ENCODE data around the gene CCDC3.

Gene CCDC3

DNA sequence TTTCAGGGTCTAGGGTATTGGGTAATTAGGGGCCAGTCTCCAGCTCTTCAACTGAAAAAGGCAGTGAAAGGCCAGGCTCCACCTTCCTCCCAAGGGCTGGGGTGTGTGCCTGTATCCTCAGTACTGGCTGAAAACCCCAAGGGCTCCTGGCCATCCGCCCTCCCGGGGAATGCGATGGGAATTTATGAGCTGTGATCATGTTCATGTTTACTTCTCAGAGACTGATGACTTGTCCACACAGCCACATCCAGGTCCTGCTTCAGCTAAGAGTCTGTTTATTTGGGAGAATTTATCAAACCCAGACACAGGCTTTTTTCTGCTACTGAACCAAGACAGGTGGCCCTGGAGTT is 91.7 kb downstream of the CCDC3 start:
- H3K27me3 ChIP-seq (ENCODE audit: control insufficient read depth in 1 of 2, insufficient read depth in 2 of 2, low read length in 2 of 2), result no peaks in the 10 kb centered on the region
- H3K9ac ChIP-seq (ENCODE audit: low read length in 2 of 2), result no peak overlapping the region
- H3K9me3 ChIP-seq (ENCODE audit: control insufficient read depth in 2 of 2, low read length in 2 of 2), result no peaks in the 10 kb centered on the region
- H3K27ac ChIP-seq (ENCODE audit: low read length), result no peak overlapping the region
- no peak overlapping the region for H3K4me3 ChIP-seq (ENCODE audit: low read length in 2 of 2)
- no peaks in the 10 kb centered on the region for H3K36me3 ChIP-seq (ENCODE audit: control insufficient read depth in 2 of 2, insufficient read depth in 2 of 2, low read length in 2 of 2)
- peaks cover 2% of the 10 kb centered on the region for H3K4me1 ChIP-seq (ENCODE audit: control insufficient read depth, insufficient read depth, low read length)

DNA sequence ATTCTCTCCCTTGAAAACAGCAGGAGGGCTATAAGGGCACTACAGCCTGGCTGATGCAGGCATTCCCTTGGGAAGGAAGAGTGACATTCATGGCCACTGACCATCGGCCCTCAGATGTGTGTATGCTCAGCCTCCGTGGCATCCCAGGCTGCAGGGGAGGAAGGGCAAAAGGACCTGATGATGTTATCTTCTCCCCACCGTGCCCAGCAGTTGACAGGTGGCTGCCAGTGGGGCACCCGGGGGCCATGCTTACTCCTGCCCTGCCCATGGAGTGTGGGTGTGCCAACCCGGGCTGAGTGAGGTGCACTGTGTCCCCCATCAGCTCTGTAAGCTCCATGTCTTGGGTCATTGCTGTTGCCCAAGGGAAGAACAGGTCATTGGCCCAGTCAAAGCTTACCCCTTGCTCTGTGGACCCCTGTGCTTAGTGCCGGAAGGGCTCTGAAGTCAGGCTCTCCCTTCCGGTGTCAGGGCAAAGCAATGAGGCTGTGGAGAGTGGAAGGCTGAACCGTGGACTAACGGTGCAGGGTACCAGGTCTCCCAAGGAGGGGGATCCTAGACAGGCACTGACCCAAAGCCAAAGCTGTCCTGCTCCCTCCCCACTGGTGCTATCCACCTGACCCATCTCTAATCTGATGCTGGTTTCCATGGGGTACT is 92.2 kb downstream of the CCDC3 start:
- Histone ChIP-seq H3K9me3 (ENCODE audit: control insufficient read depth in 2 of 2, low read length in 2 of 2) (no peaks in the 10 kb centered on the region), H3K4me3 (ENCODE audit: low read length in 2 of 2) (no peak overlapping the region), H3K36me3 (ENCODE audit: control insufficient read depth in 2 of 2, insufficient read depth in 2 of 2, low read length in 2 of 2) (no peaks in the 10 kb centered on the region), H3K4me1 (ENCODE audit: control insufficient read depth, insufficient read depth, low read length) (peaks cover 2% of the 10 kb centered on the region), H3K27ac (ENCODE audit: low read length) (no peak overlapping the region), H3K27me3 (ENCODE audit: control insufficient read depth in 1 of 2, insufficient read depth in 2 of 2, low read length in 2 of 2) (no peaks in the 10 kb centered on the region), H3K9ac (ENCODE audit: low read length in 2 of 2) (no peak overlapping the region)

DNA sequence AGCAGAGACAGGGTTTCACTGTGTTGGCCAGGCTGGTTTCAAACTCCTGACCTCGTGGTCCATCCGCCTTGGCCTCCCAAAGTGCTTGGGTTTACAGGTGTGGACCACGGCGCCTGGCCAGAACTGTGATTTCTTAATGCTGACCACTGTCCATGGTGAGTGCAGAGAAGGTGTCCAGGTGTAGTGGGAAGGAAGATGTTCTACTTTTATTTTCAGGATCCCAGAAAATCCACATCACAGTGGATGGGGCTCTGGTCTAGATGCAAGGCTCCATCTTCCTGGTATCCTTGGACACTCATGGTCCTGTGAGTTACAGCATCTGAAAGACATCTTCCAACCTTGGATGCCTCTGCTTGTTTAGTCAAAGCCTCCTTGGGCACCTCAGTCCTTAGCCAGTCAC is 92.7 kb downstream of the CCDC3 start:
- H3K4me1 ChIP-seq (ENCODE audit: control insufficient read depth, insufficient read depth, low read length), result peaks cover 2% of the 10 kb centered on the region

DNA sequence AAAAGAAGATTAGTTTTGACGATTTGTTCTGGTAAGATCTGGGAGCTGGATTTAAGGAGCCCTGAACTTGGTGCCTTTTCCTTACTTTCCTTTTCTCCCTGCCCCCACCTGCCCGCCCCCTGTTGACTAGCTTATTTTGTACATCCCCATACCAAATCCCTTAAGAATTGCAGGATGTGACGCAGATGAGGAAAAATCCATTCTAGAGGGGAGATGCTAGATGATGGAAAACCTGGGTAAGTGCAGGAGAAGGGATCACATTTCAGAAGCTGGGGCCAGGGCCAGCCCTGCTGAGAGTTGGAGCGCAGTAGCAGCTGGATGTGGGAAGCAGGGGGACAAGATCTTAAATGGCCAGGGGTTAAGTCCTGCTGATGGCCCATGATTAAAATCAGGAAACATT is 93.9 kb downstream of the CCDC3 start:
- Histone ChIP-seq H3K27me3 (ENCODE audit: control insufficient read depth in 1 of 2, insufficient read depth in 2 of 2, low read length in 2 of 2) (no peaks in the 10 kb centered on the region), H3K27ac (ENCODE audit: low read length) (no peak overlapping the region), H3K9ac (ENCODE audit: low read length in 2 of 2) (no peak overlapping the region), H3K4me1 (ENCODE audit: control insufficient read depth, insufficient read depth, low read length) (peaks cover 5% of the 10 kb centered on the region), H3K4me3 (ENCODE audit: low read length in 2 of 2) (no peak overlapping the region), H3K36me3 (ENCODE audit: control insufficient read depth in 2 of 2, insufficient read depth in 2 of 2, low read length in 2 of 2) (no peaks in the 10 kb centered on the region), H3K9me3 (ENCODE audit: control insufficient read depth in 2 of 2, low read length in 2 of 2) (no peaks in the 10 kb centered on the region)

More for the DNA sequence above, 92.7 kb downstream of the CCDC3 start:
- H3K36me3 ChIP-seq (ENCODE audit: control insufficient read depth in 2 of 2, insufficient read depth in 2 of 2, low read length in 2 of 2), result no peaks in the 10 kb centered on the region
- H3K4me3 ChIP-seq (ENCODE audit: low read length in 2 of 2), result no peak overlapping the region
- no peak overlapping the region for H3K27ac ChIP-seq (ENCODE audit: low read length)
- no peak overlapping the region for H3K9ac ChIP-seq (ENCODE audit: low read length in 2 of 2)
- no peaks in the 10 kb centered on the region for H3K9me3 ChIP-seq (ENCODE audit: control insufficient read depth in 2 of 2, low read length in 2 of 2)
- no peaks in the 10 kb centered on the region for H3K27me3 ChIP-seq (ENCODE audit: control insufficient read depth in 1 of 2, insufficient read depth in 2 of 2, low read length in 2 of 2)

DNA sequence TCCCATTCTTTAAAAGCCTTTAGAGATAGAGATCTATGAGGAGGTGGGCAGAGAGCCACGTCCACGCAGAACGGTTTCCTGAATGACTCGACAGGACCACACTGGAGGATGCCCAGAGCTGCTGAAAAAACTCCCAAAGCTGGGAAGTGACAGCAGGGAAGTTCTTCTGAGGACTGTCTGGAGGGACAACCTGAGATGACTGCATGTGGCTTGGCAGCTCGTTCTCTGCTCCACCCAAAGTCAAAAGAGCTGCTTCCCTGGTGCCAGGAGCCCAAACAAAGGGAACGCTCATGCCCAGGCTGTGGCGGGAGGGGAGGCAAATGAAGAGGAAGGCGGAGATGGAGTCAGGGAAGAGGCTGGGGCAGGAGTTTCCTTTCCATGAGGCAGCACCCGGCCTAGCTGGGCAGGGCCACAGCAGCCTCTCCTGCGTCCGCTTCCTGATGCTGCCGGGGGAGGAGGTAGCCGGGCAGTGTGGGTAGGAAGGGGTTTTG is 95.4 kb downstream of the CCDC3 start:
- Histone ChIP-seq H3K27ac (ENCODE audit: low read length) (no peak overlapping the region), H3K4me3 (ENCODE audit: low read length in 2 of 2) (no peak overlapping the region), H3K27me3 (ENCODE audit: control insufficient read depth in 1 of 2, insufficient read depth in 2 of 2, low read length in 2 of 2) (no peaks in the 10 kb centered on the region), H3K9ac (ENCODE audit: low read length in 2 of 2) (no peak overlapping the region), H3K9me3 (ENCODE audit: control insufficient read depth in 2 of 2, low read length in 2 of 2) (no peaks in the 10 kb centered on the region), H3K36me3 (ENCODE audit: control insufficient read depth in 2 of 2, insufficient read depth in 2 of 2, low read length in 2 of 2) (no peaks in the 10 kb centered on the region), H3K4me1 (ENCODE audit: control insufficient read depth, insufficient read depth, low read length) (peaks cover 5% of the 10 kb centered on the region)

DNA sequence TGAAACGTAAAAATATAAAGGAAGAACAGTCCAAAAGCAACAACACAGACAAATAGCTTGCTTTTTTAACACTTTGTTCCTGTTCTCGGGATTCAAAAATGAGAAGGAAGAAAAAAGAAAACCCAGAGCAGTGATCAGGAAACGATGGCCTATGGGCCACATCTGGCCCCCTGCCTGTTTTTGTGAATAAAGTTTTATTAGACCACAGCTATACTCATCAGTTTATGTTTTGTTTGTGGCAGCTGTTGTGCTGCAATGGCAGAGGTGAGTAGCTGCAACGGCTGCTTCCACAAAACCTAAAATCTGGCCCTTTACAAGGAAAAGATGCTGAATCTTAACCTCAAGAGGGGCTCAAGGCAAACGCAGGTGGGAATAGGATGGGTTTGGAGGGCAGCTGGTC is 96.4 kb downstream of the CCDC3 start:
- Histone ChIP-seq H3K27me3 (ENCODE audit: control insufficient read depth in 1 of 2, insufficient read depth in 2 of 2, low read length in 2 of 2) (no peaks in the 10 kb centered on the region), H3K27ac (ENCODE audit: low read length) (no peak overlapping the region), H3K9me3 (ENCODE audit: control insufficient read depth in 2 of 2, low read length in 2 of 2) (no peaks in the 10 kb centered on the region), H3K4me3 (ENCODE audit: low read length in 2 of 2) (no peak overlapping the region), H3K9ac (ENCODE audit: low read length in 2 of 2) (no peak overlapping the region), H3K36me3 (ENCODE audit: control insufficient read depth in 2 of 2, insufficient read depth in 2 of 2, low read length in 2 of 2) (no peaks in the 10 kb centered on the region), H3K4me1 (ENCODE audit: control insufficient read depth, insufficient read depth, low read length) (peaks cover 5% of the 10 kb centered on the region)

DNA sequence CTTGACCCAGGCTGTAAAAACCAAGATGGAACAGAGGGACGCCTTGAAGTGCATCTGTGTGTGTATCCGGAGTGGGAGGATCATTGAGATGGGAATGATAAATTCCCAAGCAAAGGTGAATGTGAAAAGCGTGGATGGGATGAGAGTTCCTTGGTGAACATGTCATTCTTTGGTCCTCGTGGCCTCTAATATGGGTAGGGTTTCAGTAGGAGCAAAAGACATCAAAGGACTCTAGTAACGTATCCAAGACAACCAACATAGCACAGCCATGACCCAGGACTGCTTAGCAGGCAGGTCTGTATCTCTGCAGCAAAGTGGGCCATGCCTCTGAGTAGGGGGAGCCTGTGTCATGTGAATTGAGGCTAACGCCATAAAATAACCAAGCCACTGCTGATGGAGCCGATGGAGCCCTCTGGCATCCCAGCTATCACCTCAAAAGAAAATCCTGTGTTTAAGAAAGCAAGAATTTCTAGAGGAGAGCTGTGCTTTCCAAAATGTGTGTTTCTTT is 98.6 kb downstream of the CCDC3 start:
- Histone ChIP-seq H3K9ac (ENCODE audit: low read length in 2 of 2) (no peak overlapping the region), H3K4me3 (ENCODE audit: low read length in 2 of 2) (no peak overlapping the region), H3K27ac (ENCODE audit: low read length) (no peak overlapping the region), H3K27me3 (ENCODE audit: control insufficient read depth in 1 of 2, insufficient read depth in 2 of 2, low read length in 2 of 2) (no peaks in the 10 kb centered on the region), H3K4me1 (ENCODE audit: control insufficient read depth, insufficient read depth, low read length) (peaks cover 5% of the 10 kb centered on the region), H3K9me3 (ENCODE audit: control insufficient read depth in 2 of 2, low read length in 2 of 2) (no peaks in the 10 kb centered on the region), H3K36me3 (ENCODE audit: control insufficient read depth in 2 of 2, insufficient read depth in 2 of 2, low read length in 2 of 2) (no peaks in the 10 kb centered on the region)

DNA sequence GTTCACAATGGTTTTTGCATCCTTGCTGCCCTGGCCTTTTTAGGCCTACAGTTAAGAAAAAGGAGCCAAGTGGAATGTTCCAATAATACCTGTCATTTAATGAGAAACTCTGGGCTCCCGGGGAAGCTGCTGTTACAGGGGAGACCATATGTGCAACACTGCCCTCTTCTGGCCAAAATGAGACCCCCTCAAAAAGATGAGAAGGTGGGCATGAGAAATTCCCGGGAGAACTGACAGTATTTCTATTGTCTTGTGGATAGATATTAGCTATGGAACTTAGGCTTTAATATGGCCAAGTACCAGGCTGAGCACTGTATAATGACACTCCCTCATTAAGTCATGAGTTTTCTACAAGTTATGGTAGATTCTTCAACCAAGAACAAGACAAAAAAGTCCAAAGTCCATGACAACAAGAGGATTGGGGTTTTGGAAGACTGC is 99.4 kb downstream of the CCDC3 start:
- H3K9ac ChIP-seq (ENCODE audit: low read length in 2 of 2), result no peak overlapping the region
- no peaks in the 10 kb centered on the region for H3K27me3 ChIP-seq (ENCODE audit: control insufficient read depth in 1 of 2, insufficient read depth in 2 of 2, low read length in 2 of 2)
- H3K36me3 ChIP-seq (ENCODE audit: control insufficient read depth in 2 of 2, insufficient read depth in 2 of 2, low read length in 2 of 2), result no peaks in the 10 kb centered on the region
- no peak overlapping the region for H3K4me3 ChIP-seq (ENCODE audit: low read length in 2 of 2)
- H3K27ac ChIP-seq (ENCODE audit: low read length), result no peak overlapping the region
- H3K4me1 ChIP-seq (ENCODE audit: control insufficient read depth, insufficient read depth, low read length), result peaks cover 5% of the 10 kb centered on the region
- H3K9me3 ChIP-seq (ENCODE audit: control insufficient read depth in 2 of 2, low read length in 2 of 2), result no peaks in the 10 kb centered on the region

DNA sequence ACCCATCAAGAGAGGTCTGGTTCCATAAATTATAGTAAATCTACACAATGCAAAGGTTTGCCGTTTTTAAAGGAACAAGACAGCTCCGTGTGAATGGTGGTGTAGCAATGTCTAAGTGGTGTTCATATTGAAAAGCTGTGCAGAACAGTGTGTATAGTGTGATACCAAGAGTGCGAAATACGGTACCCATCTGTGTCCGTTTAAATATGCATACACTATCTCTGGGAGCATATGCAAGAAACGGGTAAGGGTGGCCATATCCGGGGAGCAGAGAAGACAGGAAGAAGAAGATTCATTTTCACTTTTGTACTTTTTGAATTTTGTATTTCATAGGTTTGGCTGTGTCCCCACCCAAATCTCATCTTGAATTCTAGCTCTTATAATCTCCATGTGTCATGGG is 102.0 kb downstream of the CCDC3 start:
- Histone ChIP-seq H3K9ac (ENCODE audit: low read length in 2 of 2) (no peak overlapping the region), H3K4me1 (ENCODE audit: control insufficient read depth, insufficient read depth, low read length) (peaks cover 2% of the 10 kb centered on the region), H3K36me3 (ENCODE audit: control insufficient read depth in 2 of 2, insufficient read depth in 2 of 2, low read length in 2 of 2) (no peaks in the 10 kb centered on the region), H3K4me3 (ENCODE audit: low read length in 2 of 2) (no peak overlapping the region), H3K9me3 (ENCODE audit: control insufficient read depth in 2 of 2, low read length in 2 of 2) (peaks cover 0 to 2% of the 10 kb centered on the region in 2 donors), H3K27me3 (ENCODE audit: control insufficient read depth in 1 of 2, insufficient read depth in 2 of 2, low read length in 2 of 2) (no peaks in the 10 kb centered on the region), H3K27ac (ENCODE audit: low read length) (no peak overlapping the region)

DNA sequence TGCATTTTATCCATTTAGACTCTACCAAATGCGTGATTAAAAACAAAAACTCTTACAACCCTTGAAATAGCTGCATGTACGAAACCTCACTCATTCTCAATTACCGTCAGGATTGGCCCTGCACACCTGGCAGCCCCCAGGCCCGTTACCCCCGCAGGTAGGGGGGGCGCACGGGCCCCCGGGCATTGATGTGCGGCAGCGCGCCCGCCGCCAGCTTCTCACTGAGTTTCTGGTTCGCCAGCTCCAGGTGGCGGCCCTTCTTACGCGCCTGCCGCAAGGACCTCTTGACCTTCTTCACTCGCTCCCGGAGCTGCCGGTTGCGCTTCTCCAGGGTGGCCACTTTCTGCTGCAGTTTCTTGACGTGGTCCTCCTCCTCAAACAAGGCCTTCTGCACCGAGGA is 103.2 kb downstream of the CCDC3 start:
- Histone ChIP-seq H3K27me3 (ENCODE audit: control insufficient read depth in 1 of 2, insufficient read depth in 2 of 2, low read length in 2 of 2) (no peaks in the 10 kb centered on the region), H3K4me3 (ENCODE audit: low read length in 2 of 2) (no peak overlapping the region), H3K36me3 (ENCODE audit: control insufficient read depth in 2 of 2, insufficient read depth in 2 of 2, low read length in 2 of 2) (no peaks in the 10 kb centered on the region), H3K27ac (ENCODE audit: low read length) (no peak overlapping the region), H3K9ac (ENCODE audit: low read length in 2 of 2) (no peak overlapping the region), H3K9me3 (ENCODE audit: control insufficient read depth in 2 of 2, low read length in 2 of 2) (peaks cover 0 to 5% of the 10 kb centered on the region in 2 donors), H3K4me1 (ENCODE audit: control insufficient read depth, insufficient read depth, low read length) (peaks cover under 1% of the 10 kb centered on the region)

DNA sequence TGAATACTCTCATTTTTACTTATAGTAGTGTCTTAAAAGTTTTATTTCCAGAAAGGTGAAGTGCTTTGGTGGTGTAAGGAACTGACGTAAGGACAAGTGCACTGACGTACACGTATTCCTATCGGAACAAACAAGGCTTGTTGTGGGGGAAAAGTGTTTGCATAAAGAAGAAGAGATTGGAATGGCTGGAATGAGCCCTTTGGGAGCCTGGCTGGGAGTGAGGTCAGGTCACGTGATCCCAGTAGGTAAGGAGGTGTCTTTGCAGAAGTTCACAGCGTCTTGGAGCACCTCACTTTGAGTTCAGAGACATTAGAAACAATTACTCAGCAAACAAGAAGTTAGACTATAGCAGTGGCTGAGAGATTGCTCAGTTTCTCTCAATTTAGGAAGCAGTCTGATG is 104.2 kb downstream of the CCDC3 start:
- Histone ChIP-seq H3K9me3 (ENCODE audit: control insufficient read depth in 2 of 2, low read length in 2 of 2) (peaks cover 0 to 5% of the 10 kb centered on the region in 2 donors), H3K36me3 (ENCODE audit: control insufficient read depth in 2 of 2, insufficient read depth in 2 of 2, low read length in 2 of 2) (no peaks in the 10 kb centered on the region), H3K4me3 (ENCODE audit: low read length in 2 of 2) (no peak overlapping the region), H3K27ac (ENCODE audit: low read length) (no peak overlapping the region), H3K27me3 (ENCODE audit: control insufficient read depth in 1 of 2, insufficient read depth in 2 of 2, low read length in 2 of 2) (no peaks in the 10 kb centered on the region), H3K9ac (ENCODE audit: low read length in 2 of 2) (no peak overlapping the region), H3K4me1 (ENCODE audit: control insufficient read depth, insufficient read depth, low read length) (no peaks in the 10 kb centered on the region)
